ENCODE results near the gene RAB27B. TPM values are rescaled to one million over a fixed set of nuclear protein-coding genes. Genes with fewer than 3 reads are reported as not detected.
"Not testable (repeated sequence)": the region's sequence is repeated elsewhere in the genome, so short reads cannot be mapped to it uniquely, and the experiment has no call there.

Gene RAB27B
- total RNA-seq, 1 experiment from 2014 or later = 7.6 TPM

DNA sequence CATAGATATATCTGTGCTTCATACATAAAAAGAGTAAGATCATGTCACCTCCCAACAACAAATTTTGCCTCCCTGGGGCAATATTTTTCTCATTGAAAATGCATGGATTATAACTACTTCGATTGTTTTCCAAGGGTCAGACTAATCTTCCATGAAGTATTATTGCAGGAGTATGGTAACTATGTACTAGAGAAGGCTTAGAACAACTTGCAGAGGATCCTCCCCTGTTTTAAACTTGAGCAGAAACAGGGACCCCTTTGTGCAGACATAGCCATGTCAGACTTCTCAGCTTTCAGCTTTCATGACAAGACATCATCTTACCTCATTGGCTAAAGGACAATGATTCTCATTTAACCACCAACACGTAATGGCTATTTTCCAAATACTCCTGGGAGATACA, 13.2 kb upstream of the RAB27B start:
- DNase-seq (ENCODE audit: low spot score) = no peak

- not testable (repeated sequence) for DNase-seq (ENCODE audit: low spot score)
Observed at GRCh38 chr18:54820785-54821275, 7.4 kb upstream of the RAB27B start.

GRCh38 chr18:54822872-54823845, 5.1 kb upstream of the RAB27B start:
- DNase-seq (ENCODE audit: low spot score) = peak; percentile 86

DNA sequence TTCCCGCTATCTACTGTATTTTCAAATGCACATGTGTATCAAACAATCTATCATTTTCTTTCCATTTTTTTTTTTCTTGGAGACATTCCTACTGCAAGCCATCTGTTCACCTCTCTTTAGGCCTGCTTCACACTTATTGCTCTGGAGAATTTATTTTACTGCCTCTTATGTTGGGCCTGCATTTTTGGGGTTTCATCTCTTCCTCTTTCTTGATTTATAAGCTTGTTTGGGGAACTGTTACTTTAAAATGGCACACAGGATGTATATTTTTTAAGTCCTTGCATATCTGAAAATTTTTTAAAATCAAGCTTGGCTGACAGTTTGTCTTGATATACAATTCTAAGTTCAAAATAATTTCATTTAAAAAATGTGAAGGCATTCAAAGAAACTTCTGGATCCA, 3.5 kb upstream of the RAB27B start:
- no peak for DNase-seq (ENCODE audit: low spot score)

GRCh38 chr18:54825601-54826344, 2.5 kb upstream of the RAB27B start:
- no peak for DNase-seq (ENCODE audit: low spot score)

- DNase-seq (ENCODE audit: low spot score) = no peak
Observed at GRCh38 chr18:54828986-54829385, 709 bp downstream of the RAB27B start.

DNA sequence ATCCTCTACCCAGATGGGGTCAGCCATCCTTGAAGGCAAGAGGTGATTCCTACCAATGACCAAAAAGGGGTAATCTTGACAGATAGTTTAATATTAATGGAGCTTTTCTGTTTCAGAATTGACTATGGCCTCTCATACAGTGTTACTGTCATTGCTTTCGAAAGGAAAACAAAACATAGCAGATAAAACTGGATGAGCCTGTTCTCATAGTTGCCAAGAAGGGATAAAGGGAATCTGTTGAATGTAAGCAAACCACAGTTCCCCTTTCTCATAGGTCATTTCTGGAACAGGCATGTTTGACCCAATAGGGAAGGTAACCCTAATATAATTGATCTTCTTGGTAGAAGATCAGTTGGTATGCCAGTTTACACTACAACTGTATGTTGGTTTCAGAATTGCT, 1.6 kb downstream of the RAB27B start:
- DNase-seq (ENCODE audit: low spot score) = no peak

GRCh38 chr18:54830260-54830659, 2.0 kb downstream of the RAB27B start:
- DNase-seq (ENCODE audit: low spot score) = no peak

GRCh38 chr18:54830866-54831265, 2.6 kb downstream of the RAB27B start:
- no peak for DNase-seq (ENCODE audit: low spot score)

- no peak for DNase-seq (ENCODE audit: low spot score)
Observed at GRCh38 chr18:54835944-54836343, 7.7 kb downstream of the RAB27B start.

DNA sequence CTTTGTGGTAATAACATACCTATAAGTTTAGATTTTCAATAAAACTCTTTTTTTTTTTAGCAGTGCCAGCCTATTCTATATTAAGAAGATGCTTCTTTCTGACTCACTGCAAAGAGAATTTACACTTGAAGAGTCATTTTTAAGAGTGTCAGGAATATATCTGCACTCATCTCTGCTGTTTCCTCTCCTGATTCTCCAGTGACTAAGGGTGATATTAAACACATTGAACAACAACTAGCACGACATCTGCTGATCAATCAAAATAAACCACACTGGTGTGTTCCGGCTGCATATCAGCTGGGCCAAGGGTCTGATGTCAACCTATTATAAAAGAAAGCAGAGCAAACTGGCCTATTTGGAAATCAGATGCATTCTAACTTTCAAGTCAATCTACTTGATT, 15.0 kb downstream of the RAB27B start:
- peak; percentile 5 for DNase-seq (ENCODE audit: low spot score)

GRCh38 chr18:54845787-54846186, 17.5 kb downstream of the RAB27B start:
- DNase-seq (ENCODE audit: low spot score) = no peak

DNA sequence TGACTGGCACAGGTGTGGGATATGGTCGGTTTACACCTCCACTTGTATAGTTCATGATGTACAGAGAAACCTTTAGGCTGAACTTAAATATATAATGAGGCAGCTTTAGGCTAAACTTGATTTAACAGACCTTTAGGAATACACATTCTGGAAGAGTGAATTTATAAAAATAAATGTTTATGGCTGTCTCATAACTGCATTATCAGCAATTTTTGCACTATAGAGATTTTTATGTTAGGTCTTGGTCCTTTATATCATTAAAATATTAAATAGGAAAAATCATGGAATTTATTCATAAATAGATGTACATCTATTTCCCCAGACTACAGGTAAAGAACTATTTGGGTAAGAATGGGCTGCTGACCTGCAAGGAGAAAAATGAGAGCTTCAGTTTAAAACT, 19.8 kb downstream of the RAB27B start:
- DNase-seq (ENCODE audit: low spot score) = no peak

- no peak for DNase-seq (ENCODE audit: low spot score)
Observed at GRCh38 chr18:54849683-54850082, 21.4 kb downstream of the RAB27B start.

DNA sequence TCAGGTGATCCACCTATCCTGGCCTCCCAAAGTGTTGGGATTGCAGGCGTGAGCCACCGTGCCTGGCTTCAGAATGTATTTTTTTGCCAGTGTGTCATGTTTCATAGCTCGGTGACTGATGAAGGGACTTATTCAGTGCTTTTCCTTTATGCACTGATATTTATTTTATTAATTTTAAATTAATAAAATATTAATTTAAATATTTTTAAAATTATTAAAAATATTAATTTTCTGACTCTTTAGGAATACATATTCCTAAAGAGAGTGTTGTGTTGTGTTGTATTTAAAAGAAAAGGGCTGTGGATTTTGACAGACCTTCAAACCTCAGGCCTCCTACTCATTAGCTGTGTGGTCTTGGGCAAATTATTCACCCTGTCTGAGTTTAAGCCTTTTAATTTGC, 22.3 kb downstream of the RAB27B start:
- no peak for DNase-seq (ENCODE audit: low spot score)

DNA sequence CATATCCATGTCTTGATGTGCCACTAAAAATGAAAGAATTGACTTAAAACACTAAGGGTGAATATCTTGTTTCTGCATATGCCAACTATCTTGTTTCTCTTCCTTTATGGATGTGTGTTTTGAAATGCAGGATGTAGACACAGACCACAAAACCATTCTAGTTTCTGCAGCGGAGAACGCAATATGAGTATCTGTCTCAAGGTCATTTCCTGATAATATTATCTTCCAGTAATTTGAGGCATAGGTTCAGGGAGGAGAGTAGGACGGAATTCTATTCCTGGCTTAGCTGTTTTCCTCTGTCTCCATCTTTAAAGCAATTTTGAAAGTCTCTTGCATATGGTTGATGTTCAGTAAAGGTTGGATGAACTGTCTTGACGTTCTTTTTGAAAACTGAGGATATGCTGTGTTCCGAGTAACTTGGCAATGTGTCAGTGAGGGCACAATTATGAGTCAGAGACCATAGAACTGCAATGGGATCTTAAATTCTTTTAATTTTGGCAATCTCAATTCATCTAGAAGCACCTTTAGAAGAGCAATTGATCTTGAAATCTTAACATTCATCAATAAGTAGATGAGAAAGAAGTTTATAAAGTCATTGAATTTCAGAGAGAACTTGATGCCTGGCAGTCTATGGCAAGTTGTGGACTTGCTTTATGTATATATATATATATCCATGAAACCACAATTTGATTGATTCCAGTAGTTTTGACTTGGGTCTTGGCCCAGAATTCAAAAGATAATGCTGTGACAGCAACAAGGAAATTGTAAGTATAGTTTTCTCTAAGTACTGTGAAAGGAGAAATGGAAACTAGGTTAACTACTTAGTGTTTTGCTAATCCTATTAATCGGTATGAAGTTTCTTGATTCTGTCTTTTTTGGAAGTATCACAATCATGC, 24.8 kb downstream of the RAB27B start:
- DNase-seq (ENCODE audit: low spot score) = no peak

DNA sequence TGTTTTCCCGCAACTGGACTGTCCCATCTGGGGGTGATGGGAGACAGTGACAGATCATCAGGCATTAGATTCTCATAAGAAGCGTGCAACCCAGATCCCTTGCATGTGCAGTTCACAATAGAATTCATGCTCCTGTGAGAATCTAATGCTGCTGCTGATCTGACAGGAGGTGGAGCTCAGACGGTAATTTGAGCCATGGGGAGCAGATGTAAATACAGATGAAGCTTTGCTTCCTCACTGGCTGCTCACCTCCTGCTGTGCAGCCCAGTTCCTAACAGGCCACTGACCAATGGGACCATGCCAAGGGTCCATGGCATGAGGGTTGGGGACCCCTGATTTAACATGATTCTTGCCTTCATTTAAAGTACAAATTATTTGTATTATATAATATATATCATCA, 26.8 kb downstream of the RAB27B start:
- DNase-seq (ENCODE audit: low spot score) = not testable (repeated sequence)

GRCh38 chr18:54856105-54856646, 27.9 kb downstream of the RAB27B start:
- DNase-seq (ENCODE audit: low spot score) = no peak

GRCh38 chr18:54857499-54857898, 29.2 kb downstream of the RAB27B start:
- no peak for DNase-seq (ENCODE audit: low spot score)

DNA sequence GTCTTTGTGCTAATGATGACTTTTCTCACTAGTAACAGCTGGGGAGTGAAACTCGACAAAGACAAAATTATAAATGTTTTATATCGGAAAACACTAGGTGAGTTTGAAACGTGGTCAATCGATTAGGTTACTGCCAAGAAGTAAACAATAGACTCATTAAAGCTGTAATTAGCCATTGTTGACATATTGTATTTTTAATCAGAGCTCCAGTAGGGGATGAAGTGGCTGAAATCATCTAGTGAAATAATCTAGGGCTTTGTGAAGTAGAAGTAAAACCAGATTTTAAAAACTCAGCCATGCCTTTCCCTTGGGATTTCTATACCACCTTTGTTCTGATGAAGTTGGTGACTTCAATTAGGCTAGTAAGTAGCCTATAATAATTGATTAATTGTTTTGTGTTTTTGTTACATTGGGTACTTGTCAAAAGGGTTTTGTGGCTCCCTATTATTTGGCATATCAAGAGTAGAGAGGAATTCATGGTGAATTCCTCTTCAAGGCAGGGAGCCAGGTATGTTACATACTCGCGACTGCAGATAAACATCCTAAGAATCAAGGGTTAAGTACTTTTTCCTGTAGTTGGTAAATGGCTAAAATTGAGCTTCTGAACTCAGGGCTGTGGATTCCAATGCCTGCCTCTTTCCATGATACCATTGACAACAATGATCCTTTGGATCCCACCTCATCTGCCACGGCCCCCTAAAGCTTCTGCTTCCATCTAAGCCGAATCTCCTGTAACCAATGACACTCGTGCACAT, 31.6 kb downstream of the RAB27B start:
- no peak for DNase-seq (ENCODE audit: low spot score)

- no peak for DNase-seq (ENCODE audit: low spot score)
Observed at GRCh38 chr18:54860941-54861340, 32.7 kb downstream of the RAB27B start.

Measured in A172 (cell line).